ENCODE results near the gene PGGT1B. TPM values are rescaled to one million over a fixed set of nuclear protein-coding genes. Genes with fewer than 3 reads are reported as not detected.
A peak's percentile ranks its signal among the peaks of the same experiment; 100 is the strongest.

PGGT1B gene
- total RNA-seq, 1 donor from 2014 or later, result 44.2 TPM

DNA sequence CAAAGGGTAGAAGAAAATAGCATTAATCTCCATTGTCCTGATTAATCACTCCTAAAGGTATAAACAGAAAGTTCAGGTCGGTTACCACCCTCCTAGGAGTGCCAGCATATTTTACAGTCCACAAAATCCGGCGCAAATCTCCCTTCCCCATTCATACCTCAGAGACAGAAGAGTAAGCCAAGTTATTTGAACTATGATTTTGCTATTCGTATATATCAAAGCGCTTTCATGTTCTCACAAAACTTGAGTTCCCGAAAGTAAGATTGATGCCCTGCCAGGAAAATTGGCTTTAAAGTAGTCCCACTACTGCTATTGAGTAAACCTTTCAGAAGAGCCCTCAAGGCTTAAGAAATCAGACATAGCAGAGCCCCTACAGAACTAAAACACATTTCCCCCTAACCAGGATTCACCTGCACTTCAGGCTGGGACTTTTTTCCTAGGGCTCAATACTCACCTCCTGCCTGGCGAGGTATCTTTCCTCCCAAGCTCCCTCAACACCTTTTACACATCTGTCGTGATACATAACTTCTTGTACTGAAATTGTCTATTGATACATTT lies 71.1 kb downstream of the PGGT1B start:
- intact Hi-C loops (cut with DNase I), result no loop called here
- DNase-seq (ENCODE audit: low spot score) (no peak), ATAC-seq (no peak)

GRCh38 chr5:115190388-115190787 lies 72.3 kb downstream of the PGGT1B start:
- ATAC-seq, result no peak
- intact Hi-C loops (cut with DNase I), result no loop called here
- DNase-seq (ENCODE audit: low spot score), result no peak

DNA sequence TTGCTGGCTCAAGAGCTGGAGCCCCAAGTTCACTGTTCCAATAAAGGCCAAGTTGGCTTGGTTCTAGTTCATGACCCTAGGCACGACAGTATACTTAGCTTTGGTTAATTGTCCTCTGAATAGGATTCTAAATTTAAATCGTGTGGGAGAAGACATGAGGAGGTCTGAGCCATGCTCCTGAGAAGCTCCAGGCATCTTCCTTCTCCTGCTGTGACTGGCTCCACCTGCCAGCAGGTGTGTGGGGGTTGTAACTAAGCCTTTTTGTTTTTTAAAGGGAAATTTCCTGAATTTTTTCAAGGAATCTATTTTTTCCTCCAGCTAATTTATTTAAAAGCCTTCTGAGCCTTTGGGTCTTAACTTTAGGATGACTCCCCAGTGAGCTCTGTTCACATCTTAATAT lies 72.8 kb downstream of the PGGT1B start:
- no peak for ATAC-seq
- no peak for DNase-seq (ENCODE audit: low spot score)
- intact Hi-C loops (cut with DNase I), result no loop called here

- DNase-seq (ENCODE audit: low spot score) (no peak), ATAC-seq (no peak)
- intact Hi-C loops (cut with DNase I), result no loop called here
These were observed 75.9 kb downstream of the PGGT1B start for GRCh38 chr5:115186794-115187193.

DNA sequence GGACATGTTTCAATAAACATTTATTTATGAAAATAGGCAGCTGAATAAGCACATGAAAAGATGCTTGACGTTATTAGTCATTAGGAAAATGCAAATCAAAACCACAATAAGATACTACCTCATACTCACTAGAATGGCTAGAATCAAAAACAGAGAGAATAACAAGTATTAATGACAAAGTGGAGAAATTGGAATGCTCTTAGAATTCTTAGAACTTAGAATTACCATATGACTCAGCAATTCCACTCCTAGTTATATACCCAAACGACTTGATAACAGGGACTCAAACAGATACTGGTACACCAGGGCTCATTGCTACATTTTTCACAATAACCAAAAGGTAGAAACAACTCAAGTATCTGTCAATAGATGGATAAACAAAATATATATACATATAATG lies 77.9 kb downstream of the PGGT1B start:
- DNase-seq (ENCODE audit: low spot score) (no peak), ATAC-seq (no peak)
- intact Hi-C loops (cut with DNase I), result no loop called here

DNA sequence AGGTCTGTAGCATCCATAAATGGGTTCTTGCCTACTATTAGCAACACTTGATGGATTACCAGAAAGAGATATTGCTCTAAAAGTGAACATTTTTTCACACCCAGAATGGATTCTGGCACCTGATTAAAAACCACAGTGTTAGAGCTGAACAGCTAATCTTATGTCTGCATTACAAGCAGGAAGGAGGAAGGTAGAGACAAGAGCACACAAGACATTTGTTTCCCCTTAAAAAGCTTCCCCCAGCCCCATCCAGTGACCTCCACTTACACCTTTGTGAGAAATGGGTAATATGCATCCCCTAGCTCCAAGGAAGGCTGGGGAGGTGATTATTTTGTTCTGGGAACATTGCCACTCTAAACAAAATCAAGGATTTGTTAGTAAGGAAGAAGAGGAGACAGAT lies 80.9 kb downstream of the PGGT1B start:
- intact Hi-C loops (cut with DNase I), result no loop called here
- ATAC-seq (no peak), DNase-seq (ENCODE audit: low spot score) (no peak)

DNA sequence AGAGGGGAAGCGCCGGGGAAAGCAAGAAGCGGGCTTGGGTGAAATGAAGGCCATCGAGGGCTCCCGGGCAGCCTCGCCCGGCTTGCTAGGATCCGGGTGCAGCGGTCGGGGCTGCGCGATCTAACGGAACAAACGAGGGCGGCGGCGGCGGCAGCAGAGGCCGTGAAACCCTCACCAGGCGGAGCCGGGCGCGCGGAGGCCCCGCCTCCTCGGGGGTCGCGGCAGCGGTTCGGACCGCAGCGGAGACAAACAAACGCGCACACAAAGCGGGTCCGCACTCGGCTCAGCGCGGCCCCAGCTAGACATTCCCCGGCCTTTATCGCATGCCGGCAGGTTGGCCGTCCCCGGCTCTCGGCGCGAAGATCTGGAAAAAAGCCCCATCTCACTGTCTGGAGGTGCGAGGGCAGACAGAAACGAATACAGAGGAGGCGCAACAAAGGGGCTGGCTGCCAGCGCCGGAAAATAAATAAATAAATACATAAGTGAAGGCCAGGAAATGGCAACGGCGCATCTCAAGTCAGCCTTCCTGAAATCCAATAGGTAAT lies 82.4 kb downstream of the PGGT1B start:
- peak; percentile 73 for ATAC-seq
- intact Hi-C loops (cut with DNase I), result no loop called here
- DNase-seq (ENCODE audit: low spot score), result peak; percentile 63

DNA sequence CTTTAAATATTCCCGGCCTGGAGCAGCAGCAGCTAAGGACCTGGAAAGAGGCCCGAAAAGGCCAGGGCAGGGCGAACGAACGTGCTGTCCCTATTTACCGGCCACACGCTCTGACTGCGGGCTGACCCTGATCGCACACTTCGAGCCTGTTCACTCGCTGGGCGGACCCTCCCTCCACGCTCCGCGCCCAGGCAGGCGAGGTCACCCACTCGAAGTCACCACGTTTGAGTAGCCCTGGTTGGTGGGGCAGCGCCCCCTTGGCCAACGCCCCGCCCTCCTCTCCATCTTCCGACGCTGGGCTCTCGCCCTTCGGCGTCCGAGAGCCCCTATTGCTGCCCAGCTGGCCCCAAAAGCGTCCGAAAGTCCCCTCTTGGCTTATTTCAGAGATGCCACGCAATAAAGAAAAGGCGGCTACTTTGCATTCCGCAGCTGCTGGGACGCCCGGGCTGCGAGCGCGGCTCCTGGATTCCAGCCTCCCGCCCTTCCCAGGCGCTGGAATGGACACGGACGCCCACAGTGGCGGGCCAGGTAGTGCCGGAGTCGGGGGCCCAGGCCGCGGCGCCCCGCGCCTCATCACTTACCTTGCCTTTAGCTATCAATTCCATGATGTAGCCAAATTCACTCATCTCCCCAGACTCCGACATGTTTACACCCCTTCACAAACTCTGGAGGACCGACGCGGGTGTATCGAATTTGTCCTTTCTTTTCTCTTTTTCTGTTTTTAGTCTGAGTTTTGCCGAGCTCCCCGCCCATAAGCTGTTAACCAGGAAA lies 83.1 kb downstream of the PGGT1B start:
- intact Hi-C loops (cut with DNase I), result no loop called here
- DNase-seq (ENCODE audit: low spot score) (no peak), ATAC-seq (peak; percentile 66)

DNA sequence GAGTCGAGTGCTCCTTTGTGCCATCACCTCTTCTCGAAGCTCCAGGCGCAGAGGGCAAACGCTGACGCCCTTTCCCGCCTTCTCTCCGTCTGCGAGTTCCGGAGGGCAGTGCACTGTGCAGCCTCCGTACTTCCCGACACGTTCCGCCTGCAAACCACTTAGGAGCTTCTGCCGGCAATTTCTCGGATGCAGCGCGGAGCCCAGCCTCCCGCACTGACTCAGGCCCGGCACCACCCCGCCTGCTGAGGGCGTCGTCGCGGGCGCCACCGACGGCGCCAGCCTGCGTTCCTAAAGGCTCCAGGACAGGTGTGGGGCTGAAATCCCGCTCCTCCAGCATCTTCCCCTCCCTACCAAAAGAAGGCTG lies 83.7 kb downstream of the PGGT1B start:
- intact Hi-C loops (cut with DNase I), result no loop called here
- ATAC-seq, result peak; percentile 10
- DNase-seq (ENCODE audit: low spot score), result no peak

GRCh38 chr5:115170929-115171510 lies 91.7 kb downstream of the PGGT1B start:
- ATAC-seq (no peak), DNase-seq (ENCODE audit: low spot score) (no peak)
- intact Hi-C loops (cut with DNase I), result no loop called here

GRCh38 chr5:115170134-115170928 lies 92.3 kb downstream of the PGGT1B start:
- intact Hi-C loops (cut with DNase I), result no loop called here
- DNase-seq (ENCODE audit: low spot score) (no peak), ATAC-seq (peak; percentile 70)

GRCh38 chr5:115169487-115170133 lies 93.1 kb downstream of the PGGT1B start, which contains the start of gene TRIM36:
TSS of gene TRIM36 (minus strand) at chr5:115169908. CDS start at chr5:115169634, 274 bp downstream.
- peak; percentile 99 for ATAC-seq
- intact Hi-C loops (cut with DNase I), result no loop called here
- peak; percentile 94 for DNase-seq (ENCODE audit: low spot score)

- intact Hi-C loops (cut with DNase I), result no loop called here
- no peak for DNase-seq (ENCODE audit: low spot score)
- ATAC-seq, result peak; percentile 37
These were observed 93.7 kb downstream of the PGGT1B start for GRCh38 chr5:115168829-115169486.

DNA sequence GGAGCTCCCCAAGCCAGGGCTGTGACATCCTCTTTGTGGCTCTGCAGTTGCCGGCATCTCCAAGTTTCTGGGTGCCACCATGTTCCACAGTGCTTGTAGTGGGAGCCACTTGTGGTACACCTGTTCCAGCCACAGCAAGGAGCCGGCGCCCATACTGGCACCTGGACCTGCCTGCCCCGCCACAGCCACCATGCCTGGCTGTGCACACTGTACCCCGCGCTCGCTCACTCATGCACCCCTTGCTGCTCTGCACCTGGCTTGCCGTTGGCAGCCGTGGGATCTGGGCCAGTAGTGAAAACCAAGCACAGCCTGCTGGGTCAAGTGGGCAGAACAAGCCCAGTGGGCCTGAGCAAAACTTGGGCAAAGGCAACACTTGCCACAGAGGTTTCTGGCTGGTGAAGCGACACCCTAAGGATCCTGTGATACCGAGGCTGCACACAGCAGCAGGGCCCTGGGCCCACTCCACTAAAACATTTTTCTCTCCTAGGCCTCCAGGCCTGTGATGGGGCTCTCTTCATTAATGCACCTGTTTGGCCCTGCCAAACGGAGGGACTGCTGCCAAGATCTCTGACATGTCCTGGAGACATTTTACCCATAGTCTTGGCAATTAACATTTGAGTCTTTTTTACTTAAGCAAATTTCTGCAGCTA lies 95.8 kb downstream of the PGGT1B start:
- no peak for DNase-seq (ENCODE audit: low spot score)
- intact Hi-C loops (cut with DNase I), result no loop called here
- no peak for ATAC-seq

GRCh38 chr5:115165790-115166189 lies 96.9 kb downstream of the PGGT1B start:
- intact Hi-C loops (cut with DNase I), result no loop called here
- DNase-seq (ENCODE audit: low spot score) (no peak), ATAC-seq (no peak)

DNA sequence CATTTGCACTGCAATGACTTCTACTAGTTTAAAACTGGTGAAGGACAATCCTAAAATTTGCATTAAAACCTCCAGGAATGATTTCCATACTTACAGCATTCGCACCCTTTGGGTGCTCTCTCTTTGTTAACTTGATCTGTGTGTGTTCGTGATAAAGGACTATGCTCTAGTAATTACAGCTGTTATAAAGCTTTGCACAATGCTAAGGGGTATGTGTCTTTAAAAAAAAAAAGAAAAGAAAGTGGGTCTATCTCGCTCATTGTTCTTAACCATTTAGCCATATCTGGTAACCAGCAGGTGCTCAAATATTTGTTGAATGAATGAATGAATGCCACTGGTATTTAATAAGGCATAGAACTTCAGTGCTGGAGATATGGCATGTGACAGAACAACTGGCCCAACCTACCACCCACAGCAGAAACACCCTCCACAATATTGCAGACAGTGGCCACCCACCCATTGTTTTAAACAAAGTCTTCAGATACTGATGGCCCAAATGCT lies 101.7 kb downstream of the PGGT1B start:
- ATAC-seq (no peak), DNase-seq (ENCODE audit: low spot score) (no peak)
- intact Hi-C loops (cut with DNase I), result no loop called here

All from sciatic nerve (tissue), 2 donors.